GM12878 (cell line): ENCODE measurements around the gene OPN4. TPM values are rescaled to one million over a fixed set of nuclear protein-coding genes. Genes with fewer than 3 reads are reported as not detected.

Source experiments
- EP300 ChIP-seq, 2 experiments: fragments of 150-350 bp in 1 of 2; IDR thresholded peaks; 2 replicates each; pipeline ENCODE4 v1.6.1; 2011 to 2012; ENCODE audit warnings: low read depth in 2 of 2, low read length in 2 of 2, borderline replicate concordance in 1 of 2, improper control_type of control experiment in 1 of 2, inconsistent platforms in 1 of 2; ENCODE audit not compliant: control insufficient read depth in 1 of 2
- HSF1 ChIP-seq: fragments of 150-350 bp; IDR thresholded peaks from 2 replicates; pipeline ENCODE4 v1.6.1; 2014; ENCODE audit warnings: mild to moderate bottlenecking, low read depth, low read length
- IRF3 ChIP-seq: fragments of 450-650 bp; IDR thresholded peaks from 2 replicates; pipeline ENCODE4 v1.6.1; 2014; ENCODE audit warnings: mild to moderate bottlenecking
- IRF5 ChIP-seq: fragments of 450-650 bp; IDR thresholded peaks from 2 replicates; pipeline ENCODE4 v1.6.1; 2017; ENCODE audit warnings: borderline replicate concordance
- POU2F2 ChIP-seq: IDR thresholded peaks from 3 replicates; pipeline ENCODE4 v1.6.1; 2011; ENCODE audit warnings: low read depth, mild to moderate bottlenecking, low read length, borderline replicate concordance
- RB1 ChIP-seq: fragments of 450-650 bp; formaldehyde crosslinking; IDR thresholded peaks from 2 replicates; pipeline ENCODE4 v1.6.1; 2017; ENCODE audit warnings: mild to moderate bottlenecking, borderline replicate concordance
- RELB ChIP-seq: fragments of 450-650 bp; IDR thresholded peaks from 2 replicates; pipeline ENCODE4 v1.6.1; 2017; ENCODE audit warnings: low read depth, mild to moderate bottlenecking, moderate library complexity
- TCF3 ChIP-seq: IDR thresholded peaks from 2 replicates; pipeline ENCODE4 v1.6.1; 2012; ENCODE audit warnings: low read depth, mild to moderate bottlenecking, low read length, borderline replicate concordance; ENCODE audit not compliant: insufficient read depth
- polyA plus RNA-seq, 11 experiments: library from polyadenylated mRNA; depleted of rRNA in 4 of 11; unstranded in 6 of 11; stranded (reverse) in 5 of 11; fragments of >200 nt; fragmentation: Nextera tagmentation in 4 of 11; fragmentation: Illumina TruSeq in 1 of 11; extraction: Ambion mirVana in 4 of 11; extraction: Trizol in 1 of 11; gene quantifications; 1 replicate in 1 of 11; 2 replicates in 10 of 11; pipeline versions ENCODE4 v1.2.1 to v1.2.3, GENCODE V29; 2011 to 2016; ENCODE audit warnings: inconsistent platforms in 2 of 11, missing spikeins in 2 of 11, low read depth in 1 of 11
- total RNA-seq, 4 experiments: library from RNA; depleted of rRNA in 3 of 4; stranded (reverse); fragments of >200 nt in 3 of 4; fragmentation: Illumina TruSeq in 1 of 4; extraction: Trizol in 1 of 4; gene quantifications; 2 replicates each; pipeline versions ENCODE4 v1.2.1 to v1.2.3, GENCODE V29; 2013 to 2021

The OPN4 gene
- total and polyA plus RNA-seq, 10 of the 15 experiments (the other 5 are each of a cell fraction or from before 2014, with no cell fraction given) = not detected

- TF ChIP-seq POU2F2 (no peak), IRF5 (no peak), TCF3 (no peak), RELB (no peak), IRF3 (no peak), HSF1 (no peak), EP300 (IDR thresholded peaks at IDR 0.05; ENCODE audit: borderline replicate concordance in 1 of 2, control insufficient read depth in 1 of 2, low read depth in 2 of 2, low read length in 2 of 2) (no peak), RB1 (no peak)
Measured at GRCh38 chr10:86674912-86675311, 20.6 kb downstream of the OPN4 start (continued).
